PC-9 (cell line): ENCODE measurements around the gene EIF4G2. TPM values are rescaled to one million over a fixed set of nuclear protein-coding genes. Genes with fewer than 3 reads are reported as not detected.
A peak's percentile ranks its signal among the peaks of the same experiment; 100 is the strongest.

Experiments
- BruUV-seq: library from RNA; stranded (reverse); fragments of 400-500 nt; replicated peaks from 2 replicates; lab custom pipeline; 2021; lab: Mats Ljungman, UMichigan
- CTCF ChIA-PET: fragments of 300-600 bp; sonication (Branson Sonifier 250); formaldehyde crosslinking; loops from one replicate; lab custom pipeline; 2022; ENCODE audit warnings: antibody characterized with exemption; lab: Charles Lee
- POLR2A ChIA-PET: fragments of 300-600 bp; sonication (Branson Sonifier 250); formaldehyde crosslinking; loops from one replicate; lab custom pipeline; 2022; ENCODE audit warnings: antibody characterized with exemption; ENCODE audit not compliant: unreplicated experiment; lab: Charles Lee
- DNase-seq, 2 experiments: peaks; one replicate each; pipeline versions ENCODE4 v3.0.0 to v3.0.0-alpha.2; 2015 to 2022; ENCODE audit warnings: mixed read lengths in 1 of 2
- H2AFZ ChIP-seq: fragments of 200-600 bp; sonication (generic); 2 replicates; pipeline ENCODE4 v1.8.1; 2017; ENCODE audit warnings: antibody characterized with exemption
- H3F3A ChIP-seq: fragments of 200-600 bp; sonication (generic); 2 replicates; pipeline ENCODE4 v1.8.1; 2017; ENCODE audit warnings: antibody characterized with exemption, mild to moderate bottlenecking, low read depth; ENCODE audit not compliant: insufficient read depth
- H3K27ac ChIP-seq: fragments of 200-600 bp; sonication (generic); 2 replicates; pipeline ENCODE4 v1.6.1; 2016; ENCODE audit warnings: mixed run types
- H3K27me3 ChIP-seq: fragments of 200-600 bp; sonication (generic); 2 replicates; pipeline ENCODE4 v1.6.1; 2016; ENCODE audit warnings: low read depth, mixed run types; ENCODE audit not compliant: insufficient read depth
- H3K36me3 ChIP-seq: fragments of 200-600 bp; sonication (generic); 2 replicates; pipeline ENCODE4 v1.6.1; 2016; ENCODE audit warnings: low read depth, mixed run types
- H3K4me1 ChIP-seq: fragments of 200-600 bp; sonication (generic); replicated peaks from 2 replicates; pipeline ENCODE4 v1.6.1; 2016; ENCODE audit warnings: mixed run types; ENCODE audit not compliant: insufficient read depth
- H3K4me2 ChIP-seq: fragments of 200-600 bp; sonication (generic); 2 replicates; pipeline ENCODE4 v1.6.1; 2017; ENCODE audit warnings: mixed run types
- H3K4me3 ChIP-seq: fragments of 200-600 bp; sonication (generic); 2 replicates; pipeline ENCODE4 v1.6.1; 2016; ENCODE audit warnings: mixed run types
- H3K79me2 ChIP-seq: fragments of 200-600 bp; sonication (generic); 2 replicates; pipeline ENCODE4 v1.6.1; 2017; ENCODE audit warnings: low read depth, mixed run types
- H3K9me2 ChIP-seq: fragments of 200-600 bp; sonication (generic); 2 replicates; pipeline ENCODE4 v1.8.1; 2017; ENCODE audit warnings: mild to moderate bottlenecking; ENCODE audit not compliant: insufficient read depth
- H3K9me3 ChIP-seq: fragments of 200-600 bp; sonication (generic); 2 replicates; pipeline ENCODE4 v1.8.1; 2016; ENCODE audit warnings: low read depth; ENCODE audit not compliant: insufficient read depth
- H4K20me1 ChIP-seq: fragments of 200-600 bp; sonication (generic); 2 replicates; pipeline ENCODE4 v1.8.1; 2017; ENCODE audit not compliant: insufficient read depth
- CTCF ChIP-seq: fragments of 200-600 bp; sonication (generic); conservative IDR thresholded peaks from 2 replicates; pipeline ENCODE4 v1.6.1; 2017; ENCODE audit warnings: mixed run types, antibody characterized with exemption, mild to moderate bottlenecking, moderate library complexity
- EZH2 ChIP-seq: fragments of 200-600 bp; sonication (generic); IDR thresholded peaks from 2 replicates; pipeline ENCODE4 v1.8.0; 2017; ENCODE audit warnings: antibody characterized with exemption, low read depth
- intact Hi-C: fragments of 100-400 bp; cut with micrococcal nuclease; formaldehyde crosslinking; loops from one replicate; pipeline ENCODE4 v1.10.0; 2022; ENCODE audit not compliant: unreplicated experiment
- total RNA-seq: library from RNA; stranded (reverse); gene quantifications from 2 replicates; pipeline ENCODE4 v1.2.3, GENCODE V29; 2021

Gene EIF4G2
- total RNA-seq, 1 experiment from 2014 or later: 353 TPM

GRCh38 chr11:10813945-10814344, 5.2 kb upstream of the EIF4G2 start:
- Histone ChIP-seq H4K20me1 (no peaks in the 10 kb centered on the region), H3K79me2 (0 out of 2 replicates have a peak, but pooled peaks cover 7% of the 10 kb centered on the region), H3K9me3 (no peaks in the 10 kb centered on the region), H2AFZ (no peak overlapping the region), H3K4me3 (no peak overlapping the region), H3K27ac (no peak overlapping the region), H3K4me2 (no peak overlapping the region), H3K9me2 (no peaks in the 10 kb centered on the region), H3K4me1 (no peaks in the 10 kb centered on the region; the same call in 1 of the 2 replicates), H3K27me3 (no peaks in the 10 kb centered on the region), H3F3A (no peaks in the 10 kb centered on the region), H3K36me3 (no peaks in the 10 kb centered on the region)
- TF ChIP-seq CTCF: no peak
- no peak for TF ChIP-seq EZH2
- BruUV-seq: no TSS peak
- ChIA-PET CTCF (interaction anchor here (0.5 kb wide), 1 partner anchor 274 kb away, joined by 3 read pairs; no protein-coding TSS in a partner anchor), POLR2A (no interaction called here)
- intact Hi-C loops: no loop called here
- no peak for DNase-seq

GRCh38 chr11:10809373-10810160, 841 bp upstream of the EIF4G2 start:
- no peak for TF ChIP-seq EZH2
- TF ChIP-seq CTCF: no peak
- Histone ChIP-seq H2AFZ (peak overlapping the region; percentile 89), H3K9me2 (no peaks in the 10 kb centered on the region), H3K79me2 (peaks cover 46% of the 10 kb centered on the region), H3F3A (peaks cover 21% of the 10 kb centered on the region; the same call in 1 of the 2 replicates), H3K36me3 (peaks cover 28% of the 10 kb centered on the region), H3K4me3 (peak overlapping the region; percentile 93), H3K4me2 (peak overlapping the region; percentile 90), H3K9me3 (no peaks in the 10 kb centered on the region), H3K27me3 (no peaks in the 10 kb centered on the region), H3K4me1 (peaks cover 13% of the 10 kb centered on the region), H3K27ac (peak overlapping the region; percentile 96), H4K20me1 (peaks cover 6% of the 10 kb centered on the region; the same call in 1 of the 2 replicates)
- CTCF ChIA-PET: interaction anchor here (0.6 to 1.6 kb wide), 5 partner anchors 17 to 1693 kb away, joined by 3 to 8 read pairs (median 3); partner anchors contain the start of gene ZBED5
- intact Hi-C loops: loop anchor here (2.0 to 5.0 kb wide), 3 partner anchors 33 to 121 kb away; no protein-coding TSS in a partner anchor
- POLR2A ChIA-PET: interaction anchor here (0.5 to 1.9 kb wide), 22 partner anchors 36 to 1440 kb away, joined by 3 to 19 read pairs (median 6); partner anchors contain the start of genes CTR9 and ZBED5
- BruUV-seq: TSS peak; percentile 90
- DNase-seq: no peak

DNA sequence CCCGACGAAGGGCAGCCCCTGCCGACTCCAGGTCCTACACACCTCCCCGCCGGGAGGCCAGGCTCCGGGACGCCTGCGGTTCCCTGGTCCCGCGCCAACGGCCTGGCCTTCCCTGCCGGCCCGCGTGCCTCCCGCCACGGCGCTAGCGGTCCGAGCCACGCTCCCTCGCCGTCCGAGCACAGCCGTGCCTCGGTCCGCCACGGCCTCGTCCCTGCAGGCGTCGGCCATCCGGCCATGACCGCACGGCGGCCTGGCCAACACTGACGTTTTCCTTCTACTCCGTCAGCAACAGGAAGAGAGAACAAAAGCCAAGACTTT, 532 bp downstream of the EIF4G2 start:
- peaks cover 60% of the 10 kb centered on the region for H3K79me2 ChIP-seq
- H3K4me1 ChIP-seq: peaks cover 13% of the 10 kb centered on the region
- no peak for DNase-seq
- CTCF ChIA-PET: interaction anchor here (0.5 to 1.6 kb wide), 3 partner anchors 50 to 220 kb away, joined by 3 to 8 read pairs (median 3); partner anchors contain the start of gene ZBED5
- H4K20me1 ChIP-seq: peaks cover 6% of the 10 kb centered on the region; the same call in 1 of the 2 replicates
- no peaks in the 10 kb centered on the region for H3K9me3 ChIP-seq
- peaks cover 35% of the 10 kb centered on the region; the same call in 1 of the 2 replicates for H3F3A ChIP-seq
- H3K27ac ChIP-seq: peak overlapping the region; percentile 96
- POLR2A ChIA-PET: interaction anchor here (0.9 to 1.9 kb wide), 5 partner anchors 50 to 126 kb away, joined by 3 to 19 read pairs (median 9); partner anchors contain the start of gene ZBED5
- peak overlapping the region; percentile 81 for H3K4me2 ChIP-seq
- intact Hi-C loops: loop anchor here (1.0 to 5.0 kb wide), 4 partner anchors 34 to 123 kb away; partner anchors contain the start of gene ZBED5
- peak overlapping the region; percentile 93 for H3K4me3 ChIP-seq
- H3K27me3 ChIP-seq: no peaks in the 10 kb centered on the region
- peak overlapping the region; percentile 81 for H2AFZ ChIP-seq
- no peak for TF ChIP-seq EZH2
- TF ChIP-seq CTCF: no peak
- BruUV-seq: TSS peak; percentile 53
- no peaks in the 10 kb centered on the region for H3K9me2 ChIP-seq
- H3K36me3 ChIP-seq: peaks cover 41% of the 10 kb centered on the region
